ENCODE data around the gene FNIP2.

The FNIP2 gene

GRCh38 chr4:158934996-158935669, 166.3 kb downstream of the FNIP2 start:
- TF ChIP-seq EZH2phosphoT487 (IDR thresholded peaks at IDR 0.05; ENCODE audit: borderline replicate concordance) (no peak), CTCF (conservative IDR thresholded peaks at IDR 0.05; ENCODE audit: low read length) (no peak)

GRCh38 chr4:158936238-158936637, 167.4 kb downstream of the FNIP2 start:
- H4K20me1 ChIP-seq (ENCODE audit: insufficient read depth, low read length, poor library complexity, severe bottlenecking) = no peaks in the 10 kb centered on the region
- no peak for TF ChIP-seq CTCF (conservative IDR thresholded peaks at IDR 0.05; ENCODE audit: low read length)
- TF ChIP-seq EZH2phosphoT487 (IDR thresholded peaks at IDR 0.05; ENCODE audit: borderline replicate concordance) = no peak
- no peaks in the 10 kb centered on the region for H3K79me2 ChIP-seq (ENCODE audit: insufficient read depth, low read length)
- no peak overlapping the region for H3K4me3 ChIP-seq (ENCODE audit: low read length, poor library complexity, severe bottlenecking)
- H3K4me1 ChIP-seq (ENCODE audit: insufficient read depth, low read length, poor library complexity, severe bottlenecking) = no peaks in the 10 kb centered on the region
- no peaks in the 10 kb centered on the region for H3K9me2 ChIP-seq (replicated peaks; ENCODE audit: low read depth, low read length)
- no peaks in the 10 kb centered on the region for H3F3A ChIP-seq (ENCODE audit: low read depth)
- H3K9me3 ChIP-seq (ENCODE audit: insufficient read depth, low read depth, low read length) = no peaks in the 10 kb centered on the region
- H3K9ac ChIP-seq (ENCODE audit: low read depth, low read length, poor library complexity, severe bottlenecking) = no peak overlapping the region
- no peaks in the 10 kb centered on the region for H3K36me3 ChIP-seq (ENCODE audit: insufficient read depth, low read length)
- H3K27me3 ChIP-seq (ENCODE audit: insufficient read depth, low read length, poor library complexity, severe bottlenecking) = no peaks in the 10 kb centered on the region
- no peak overlapping the region for H2AFZ ChIP-seq (ENCODE audit: low read length)
- no peak overlapping the region for H3K4me2 ChIP-seq (ENCODE audit: low read depth, low read length, poor library complexity, severe bottlenecking)

More at GRCh38 chr4:158934996-158935669, 166.3 kb downstream of the FNIP2 start:
- Histone ChIP-seq H3K4me1 (ENCODE audit: insufficient read depth, low read length, poor library complexity, severe bottlenecking) (no peaks in the 10 kb centered on the region), H3K79me2 (ENCODE audit: insufficient read depth, low read length) (no peaks in the 10 kb centered on the region), H3K36me3 (ENCODE audit: insufficient read depth, low read length) (no peaks in the 10 kb centered on the region), H3F3A (ENCODE audit: low read depth) (no peaks in the 10 kb centered on the region), H3K9me3 (ENCODE audit: insufficient read depth, low read depth, low read length) (no peaks in the 10 kb centered on the region), H3K4me3 (ENCODE audit: low read length, poor library complexity, severe bottlenecking) (no peak overlapping the region), H3K4me2 (ENCODE audit: low read depth, low read length, poor library complexity, severe bottlenecking) (no peak overlapping the region), H3K27me3 (ENCODE audit: insufficient read depth, low read length, poor library complexity, severe bottlenecking) (no peaks in the 10 kb centered on the region), H4K20me1 (ENCODE audit: insufficient read depth, low read length, poor library complexity, severe bottlenecking) (no peaks in the 10 kb centered on the region), H3K9ac (ENCODE audit: low read depth, low read length, poor library complexity, severe bottlenecking) (no peak overlapping the region), H2AFZ (ENCODE audit: low read length) (no peak overlapping the region), H3K9me2 (replicated peaks; ENCODE audit: low read depth, low read length) (no peaks in the 10 kb centered on the region)

GRCh38 chr4:158938220-158939044, 169.6 kb downstream of the FNIP2 start:
- no peaks in the 10 kb centered on the region for H3K27me3 ChIP-seq (ENCODE audit: insufficient read depth, low read length, poor library complexity, severe bottlenecking)
- H3K36me3 ChIP-seq (ENCODE audit: insufficient read depth, low read length) = no peaks in the 10 kb centered on the region
- H3K9me2 ChIP-seq (replicated peaks; ENCODE audit: low read depth, low read length) = no peaks in the 10 kb centered on the region
- H3F3A ChIP-seq (ENCODE audit: low read depth) = no peaks in the 10 kb centered on the region
- H4K20me1 ChIP-seq (ENCODE audit: insufficient read depth, low read length, poor library complexity, severe bottlenecking) = no peaks in the 10 kb centered on the region
- H3K79me2 ChIP-seq (ENCODE audit: insufficient read depth, low read length) = no peaks in the 10 kb centered on the region
- no peaks in the 10 kb centered on the region for H3K9me3 ChIP-seq (ENCODE audit: insufficient read depth, low read depth, low read length)
- no peaks in the 10 kb centered on the region for H3K4me1 ChIP-seq (ENCODE audit: insufficient read depth, low read length, poor library complexity, severe bottlenecking)
- H3K4me3 ChIP-seq (ENCODE audit: low read length, poor library complexity, severe bottlenecking) = no peak overlapping the region
- no peak overlapping the region for H3K9ac ChIP-seq (ENCODE audit: low read depth, low read length, poor library complexity, severe bottlenecking)
- no peak overlapping the region for H3K4me2 ChIP-seq (ENCODE audit: low read depth, low read length, poor library complexity, severe bottlenecking)
- H2AFZ ChIP-seq (ENCODE audit: low read length) = no peak overlapping the region
- no peak for TF ChIP-seq CTCF (conservative IDR thresholded peaks at IDR 0.05; ENCODE audit: low read length)
- TF ChIP-seq EZH2phosphoT487 (IDR thresholded peaks at IDR 0.05; ENCODE audit: borderline replicate concordance) = no peak
